HCT116 (cell line): ENCODE data around the gene MGME1. TPM values are rescaled to one million over a fixed set of nuclear protein-coding genes. Genes with fewer than 3 reads are reported as not detected.

Source experiments
- ATAC-seq: fragments of 200-7000 bp; cut with Tn5 transposase; 2 replicates; pipeline ENCODE4 v1.9.1; 2020; ENCODE audit warnings: mild to moderate bottlenecking, moderate library complexity
- BruUV-seq: library from RNA; stranded (reverse); fragments of 400-500 nt; replicated peaks from 2 replicates; lab custom pipeline; 2021; lab: Mats Ljungman, UMichigan
- CTCF ChIA-PET: fragments of 300-600 bp; sonication (Branson Sonifier 250); formaldehyde crosslinking; loops from one replicate; lab custom pipeline; 2021; ENCODE audit warnings: antibody characterized with exemption; lab: Charles Lee
- POLR2A ChIA-PET: fragments of 300-600, 350-600 bp; sonication (Branson Sonifier 250); formaldehyde crosslinking; loops from one replicate; lab custom pipeline; 2021; ENCODE audit warnings: antibody characterized with exemption; lab: Charles Lee
- RAD21 ChIA-PET, 2 experiments: fragments of 300-600 bp; sonication (Branson Sonifier 250); formaldehyde crosslinking; loops; one replicate each; lab custom pipeline; 2023; ENCODE audit warnings: low total read pairs in 2 of 2; ENCODE audit not compliant: uncharacterized antibody in 2 of 2, unreplicated experiment in 2 of 2, low non-redundant PET in 1 of 2; lab: Charles Lee
- DNase-seq: peaks from one replicate; pipeline ENCODE4 v3.0.0-alpha.2; 2010; ENCODE audit warnings: low read depth, low spot score
- H2AFZ ChIP-seq: fragments of 200-600 bp; shearing (Covaris generic), sonication (generic); 2 replicates; pipeline ENCODE4 v1.6.1; 2017; ENCODE audit warnings: low read depth, mixed run types, mixed read lengths, antibody characterized with exemption, low read length; ENCODE audit not compliant: poor library complexity, severe bottlenecking
- H3K27ac ChIP-seq: 2 replicates; pipeline ENCODE4 v1.5.1; 2012; ENCODE audit warnings: low read depth, low read length
- H3K27me3 ChIP-seq: fragments of 200-600 bp; sonication (generic); 2 replicates; pipeline ENCODE4 v1.6.1; 2016; ENCODE audit warnings: mixed run types, low read length, mixed read lengths; ENCODE audit not compliant: insufficient read depth
- H3K36me3 ChIP-seq, 2 experiments: fragments of 200-500 bp in 1 of 2; fragments of 200-600 bp in 1 of 2; sonication (Bioruptor generic) in 1 of 2; sonication (generic) in 1 of 2; 2 replicates each; pipeline versions ENCODE4 v1.5.1 to v1.6.1; 2014 to 2016; ENCODE audit warnings: low read length in 2 of 2, inconsistent platforms in 1 of 2, mixed read lengths in 1 of 2, mixed run types in 1 of 2; ENCODE audit not compliant: insufficient read depth in 2 of 2, control insufficient read depth in 1 of 2
- H3K4me1 ChIP-seq, 2 experiments: fragments of 200-600 bp in 1 of 2; sonication (generic) in 1 of 2; 2 replicates each; pipeline versions ENCODE4 v1.5.1 to v1.6.1; 2012 to 2017; ENCODE audit warnings: low read length in 2 of 2, inconsistent platforms in 1 of 2, mild to moderate bottlenecking in 1 of 2, mixed read lengths in 1 of 2, mixed run types in 1 of 2, moderate library complexity in 1 of 2; ENCODE audit not compliant: insufficient read depth in 2 of 2, control insufficient read depth in 1 of 2
- H3K4me2 ChIP-seq: fragments of 200-600 bp; sonication (generic); 2 replicates; pipeline ENCODE4 v1.6.1; 2017; ENCODE audit warnings: mixed run types, low read length, mixed read lengths
- H3K4me3 ChIP-seq, 2 experiments: fragments of 200-600 bp in 1 of 2; sonication (generic) in 1 of 2; replicated peaks in 1 of 2; 2 replicates each; pipeline ENCODE4 v1.5.1; 2011 to 2016; ENCODE audit warnings: low read length in 2 of 2, control low read depth in 1 of 2, low read depth in 1 of 2, mild to moderate bottlenecking in 1 of 2, mixed read lengths in 1 of 2, mixed run types in 1 of 2
- H3K79me2 ChIP-seq: fragments of 200-600 bp; sonication (generic); 2 replicates; pipeline ENCODE4 v1.6.1; 2017; ENCODE audit warnings: mild to moderate bottlenecking, mixed run types, low read length, moderate library complexity, mixed read lengths; ENCODE audit not compliant: insufficient read depth
- H3K9ac ChIP-seq: fragments of 200-600 bp; sonication (generic); 2 replicates; pipeline ENCODE4 v1.6.1; 2016; ENCODE audit warnings: low read length, mixed read lengths
- H3K9me2 ChIP-seq: fragments of 200-600 bp; sonication (generic), shearing (Covaris generic); 2 replicates; pipeline ENCODE4 v1.6.1; 2017; ENCODE audit warnings: mixed run types, mild to moderate bottlenecking, moderate library complexity; ENCODE audit not compliant: insufficient read depth
- H3K9me3 ChIP-seq, 2 experiments: fragments of 200-500 bp in 1 of 2; fragments of 200-600 bp in 1 of 2; sonication (Bioruptor generic) in 1 of 2; sonication (generic) in 1 of 2; 2 replicates each; pipeline ENCODE4 v1.6.1; 2014 to 2017; ENCODE audit warnings: low read length in 2 of 2, mixed read lengths in 2 of 2, inconsistent platforms in 1 of 2, low read depth in 1 of 2, mild to moderate bottlenecking in 1 of 2, mixed run types in 1 of 2, moderate library complexity in 1 of 2; ENCODE audit not compliant: control insufficient read depth in 1 of 2, insufficient read depth in 1 of 2
- H4K20me1 ChIP-seq: fragments of 200-600 bp; sonication (generic), shearing (Covaris generic); 2 replicates; pipeline ENCODE4 v1.6.1; 2017; ENCODE audit warnings: mixed run types, mild to moderate bottlenecking, moderate library complexity; ENCODE audit not compliant: insufficient read depth
- ATF3 ChIP-seq: IDR thresholded peaks from 2 replicates; pipeline ENCODE4 v1.6.1; 2012
- CBX3 ChIP-seq: IDR thresholded peaks from 2 replicates; pipeline ENCODE4 v1.6.1; 2012; ENCODE audit warnings: low read depth
- CEBPB ChIP-seq: IDR thresholded peaks from 2 replicates; pipeline ENCODE4 v1.6.1; 2012; ENCODE audit warnings: low read depth
- CTCF ChIP-seq, 3 experiments: fragments of 200-600 bp in 1 of 3; sonication (generic) in 1 of 3; IDR thresholded peaks in 2 of 3; conservative IDR thresholded peaks in 1 of 3; 2 replicates each; pipeline ENCODE4 v1.5.1; 2012 to 2017; ENCODE audit warnings: low read depth in 2 of 3, low read length in 2 of 3, antibody characterized with exemption in 1 of 3, borderline replicate concordance in 1 of 3, control low read depth in 1 of 3, mild to moderate bottlenecking in 1 of 3, mixed read lengths in 1 of 3, mixed run types in 1 of 3, moderate library complexity in 1 of 3; ENCODE audit not compliant: insufficient read depth in 1 of 3
- ELF1 ChIP-seq: IDR thresholded peaks from 2 replicates; pipeline ENCODE4 v1.6.1; 2012; ENCODE audit warnings: low read depth, borderline replicate concordance
- EZH2phosphoT487 ChIP-seq: fragments of 200-600 bp; IDR thresholded peaks from 2 replicates; pipeline ENCODE4 v1.6.1; 2018; ENCODE audit warnings: antibody characterized with exemption, borderline replicate concordance
- FOSL1 ChIP-seq: IDR thresholded peaks from 2 replicates; pipeline ENCODE4 v1.6.1; 2012; ENCODE audit warnings: low read depth
- RAD21 ChIP-seq: IDR thresholded peaks from 2 replicates; pipeline ENCODE4 v1.6.1; 2012; ENCODE audit warnings: low read depth, mild to moderate bottlenecking
- YY1 ChIP-seq: IDR thresholded peaks from 2 replicates; pipeline ENCODE4 v1.6.1; 2011; ENCODE audit warnings: low read length, low read depth, moderate library complexity, mild to moderate bottlenecking; ENCODE audit not compliant: insufficient replicate concordance; ENCODE audit errors: extremely low read depth
- ZFX ChIP-seq: fragments of 450-650 bp; IDR thresholded peaks from 2 replicates; pipeline ENCODE4 v1.6.1; 2017
- intact Hi-C: fragments of 100-400 bp; cut with micrococcal nuclease; formaldehyde crosslinking; loops from 2 replicates; pipeline ENCODE4 v1.10.0; 2022
- total RNA-seq: library from RNA; stranded (reverse); gene quantifications from one replicate; pipeline ENCODE4 v1.2.1, GENCODE V29; 2021; ENCODE audit not compliant: unreplicated experiment
- TF ChIP-seq, protein P1 (sequence below): IDR thresholded peaks from 2 replicates; pipeline ENCODE4 v1.6.1; 2012

Gene MGME1
- total RNA-seq, 1 experiment from 2014 or later, result 37.1 TPM

DNA sequence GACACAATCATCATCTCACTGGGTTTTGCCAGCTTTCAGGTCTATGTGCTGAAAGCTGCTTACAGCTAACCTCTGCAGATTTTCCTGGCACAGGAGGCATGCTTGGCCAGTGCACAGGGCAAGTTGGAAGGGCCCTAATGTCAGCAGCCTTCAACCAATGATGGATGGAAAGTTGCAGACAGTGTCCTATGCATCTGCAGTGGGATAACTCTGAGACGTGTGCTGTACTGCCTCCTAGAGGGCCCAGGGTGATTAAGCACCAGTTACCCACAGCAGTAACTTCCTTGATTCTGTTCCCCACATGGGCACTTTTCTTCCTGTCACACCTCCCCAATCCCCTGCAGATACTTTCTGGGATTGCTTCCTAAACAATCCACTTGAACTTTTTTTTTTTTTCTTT, 50.2 kb downstream of the MGME1 start:
- ChIA-PET POLR2A (no interaction called here), CTCF (no interaction called here), RAD21 (no interaction called here)
- H3K36me3 ChIP-seq, result no peaks in the 10 kb centered on the region
- no peak overlapping the region for H3K4me2 ChIP-seq
- TF ChIP-seq CTCF (IDR thresholded peaks at IDR 0.05 in 2 of 3, conservative IDR thresholded peaks at IDR 0.05 in 1 of 3; ENCODE audit: borderline replicate concordance in 1 of 3, insufficient read depth in 1 of 3, low read depth in 2 of 3, low read length in 2 of 3) (peak; percentile 20 to 70 (median 49); a peak in 5 of 6 replicates), CBX3 (no peak), CEBPB (no peak), YY1 (no peak), RAD21 (peak; percentile 51), FOSL1 (no peak), EZH2phosphoT487 (no peak), ATF3 (no peak), ZFX (no peak), ELF1 (no peak)
- TF ChIP-seq, protein P1, sequence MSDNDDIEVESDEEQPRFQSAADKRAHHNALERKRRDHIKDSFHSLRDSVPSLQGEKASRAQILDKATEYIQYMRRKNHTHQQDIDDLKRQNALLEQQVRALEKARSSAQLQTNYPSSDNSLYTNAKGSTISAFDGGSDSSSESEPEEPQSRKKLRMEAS, result no peak
- no peak overlapping the region for H3K9ac ChIP-seq
- DNase-seq (no peak), ATAC-seq (peak; percentile 96)
- no peaks in the 10 kb centered on the region for H3K27me3 ChIP-seq
- no peak overlapping the region for H2AFZ ChIP-seq
- no peaks in the 10 kb centered on the region for H4K20me1 ChIP-seq
- no peaks in the 10 kb centered on the region for H3K9me3 ChIP-seq
- no peaks in the 10 kb centered on the region for H3K9me2 ChIP-seq
- H3K27ac ChIP-seq, result no peak overlapping the region
- BruUV-seq, result no TSS peak
- no peaks in the 10 kb centered on the region for H3K79me2 ChIP-seq
- H3K4me3 ChIP-seq, result no peak overlapping the region
- no peaks in the 10 kb centered on the region for H3K4me1 ChIP-seq
- intact Hi-C loops, result no loop called here
